ENCODE results near the gene WDR93. TPM values are rescaled to one million over a fixed set of nuclear protein-coding genes. Genes with fewer than 3 reads are reported as not detected.

The WDR93 gene
- total and polyA plus RNA-seq, 4 donors, result 0.08 TPM; not detected in 2

DNA sequence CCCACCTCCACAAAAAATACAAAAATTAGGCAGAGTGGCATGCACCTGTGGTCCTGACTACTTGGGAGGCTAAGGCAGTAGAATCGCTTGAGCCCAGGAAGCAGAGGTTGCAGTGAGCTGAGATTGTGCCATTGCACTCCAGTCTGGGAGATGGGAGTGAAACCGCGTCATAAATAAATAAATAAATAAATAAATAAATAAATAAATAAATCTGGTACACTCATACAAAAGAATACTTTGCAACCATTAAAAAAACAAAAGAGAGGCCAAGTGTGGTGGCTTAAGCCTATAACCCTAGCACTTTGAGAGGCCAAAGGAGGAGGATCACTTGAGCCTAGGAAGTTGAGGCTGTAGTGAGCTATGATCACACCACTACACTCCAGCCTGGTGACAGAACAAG lies 32.4 kb downstream of the WDR93 start (continued):
- TF ChIP-seq, protein P1, sequence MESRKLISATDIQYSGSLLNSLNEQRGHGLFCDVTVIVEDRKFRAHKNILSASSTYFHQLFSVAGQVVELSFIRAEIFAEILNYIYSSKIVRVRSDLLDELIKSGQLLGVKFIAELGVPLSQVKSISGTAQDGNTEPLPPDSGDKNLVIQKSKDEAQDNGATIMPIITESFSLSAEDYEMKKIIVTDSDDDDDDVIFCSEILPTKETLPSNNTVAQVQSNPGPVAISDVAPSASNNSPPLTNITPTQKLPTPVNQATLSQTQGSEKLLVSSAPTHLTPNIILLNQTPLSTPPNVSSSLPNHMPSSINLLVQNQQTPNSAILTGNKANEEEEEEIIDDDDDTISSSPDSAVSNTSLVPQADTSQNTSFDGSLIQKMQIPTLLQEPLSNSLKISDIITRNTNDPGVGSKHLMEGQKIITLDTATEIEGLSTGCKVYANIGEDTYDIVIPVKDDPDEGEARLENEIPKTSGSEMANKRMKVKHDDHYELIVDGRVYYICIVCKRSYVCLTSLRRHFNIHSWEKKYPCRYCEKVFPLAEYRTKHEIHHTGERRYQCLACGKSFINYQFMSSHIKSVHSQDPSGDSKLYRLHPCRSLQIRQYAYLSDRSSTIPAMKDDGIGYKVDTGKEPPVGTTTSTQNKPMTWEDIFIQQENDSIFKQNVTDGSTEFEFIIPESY (IDR thresholded peaks at IDR 0.05), result no peak

DNA sequence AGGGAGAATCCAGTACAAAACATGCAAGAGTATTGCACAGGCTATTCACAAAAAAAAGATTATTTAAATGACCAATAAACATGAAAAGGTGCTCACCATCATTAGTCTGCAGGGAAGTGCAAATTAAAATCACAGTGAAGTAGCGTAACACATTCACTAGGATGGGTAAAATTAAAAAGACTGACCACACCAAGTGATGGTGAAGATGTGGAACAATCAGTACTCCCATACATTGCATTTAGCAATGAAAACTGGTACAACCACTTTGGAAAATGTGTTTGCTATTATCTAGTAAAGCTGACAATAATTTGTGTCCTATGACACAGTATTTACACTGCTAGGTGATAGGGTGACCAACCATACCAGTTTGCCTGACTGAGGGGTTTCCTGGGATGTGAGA lies 34.0 kb downstream of the WDR93 start:
- no peak overlapping the region for H3K27ac ChIP-seq (ENCODE audit: low read depth in 1 of 2, low read length in 2 of 2)
- WGBS, result 94% methylated on average over 1 of the region's 1 CpG
- H3K36me3 ChIP-seq (ENCODE audit: control insufficient read depth in 4 of 4, insufficient read depth in 3 of 4, low read depth in 1 of 4, low read length in 3 of 4), result no peaks in the 10 kb centered on the region
- no peaks in the 10 kb centered on the region for H3K4me1 ChIP-seq (ENCODE audit: control insufficient read depth in 4 of 4, insufficient read depth in 4 of 4, low read length in 3 of 4)
- H3K9me3 ChIP-seq (ENCODE audit: control insufficient read depth in 4 of 4, low read length in 3 of 4), result peaks cover 0 to 1% (median 0%) of the 10 kb centered on the region in 4 donors
- no peak for TF ChIP-seq RAD21 (IDR thresholded peaks at IDR 0.05)
- no peak for TF ChIP-seq JUND (IDR thresholded peaks at IDR 0.05)
- TF ChIP-seq NR2F2 (IDR thresholded peaks at IDR 0.05), result no peak
- TF ChIP-seq SP1 (IDR thresholded peaks at IDR 0.05), result no peak
- no peak for TF ChIP-seq HNF4G (IDR thresholded peaks at IDR 0.05)
- no peak for TF ChIP-seq FOXA2 (IDR thresholded peaks at IDR 0.05)
- no peak for TF ChIP-seq MAX (IDR thresholded peaks at IDR 0.05)
- no peak for TF ChIP-seq RXRA (IDR thresholded peaks at IDR 0.05)
- TF ChIP-seq EGR1 (IDR thresholded peaks at IDR 0.05; ENCODE audit: low read depth in 2 of 2), result no peak
- TF ChIP-seq, protein P2, sequence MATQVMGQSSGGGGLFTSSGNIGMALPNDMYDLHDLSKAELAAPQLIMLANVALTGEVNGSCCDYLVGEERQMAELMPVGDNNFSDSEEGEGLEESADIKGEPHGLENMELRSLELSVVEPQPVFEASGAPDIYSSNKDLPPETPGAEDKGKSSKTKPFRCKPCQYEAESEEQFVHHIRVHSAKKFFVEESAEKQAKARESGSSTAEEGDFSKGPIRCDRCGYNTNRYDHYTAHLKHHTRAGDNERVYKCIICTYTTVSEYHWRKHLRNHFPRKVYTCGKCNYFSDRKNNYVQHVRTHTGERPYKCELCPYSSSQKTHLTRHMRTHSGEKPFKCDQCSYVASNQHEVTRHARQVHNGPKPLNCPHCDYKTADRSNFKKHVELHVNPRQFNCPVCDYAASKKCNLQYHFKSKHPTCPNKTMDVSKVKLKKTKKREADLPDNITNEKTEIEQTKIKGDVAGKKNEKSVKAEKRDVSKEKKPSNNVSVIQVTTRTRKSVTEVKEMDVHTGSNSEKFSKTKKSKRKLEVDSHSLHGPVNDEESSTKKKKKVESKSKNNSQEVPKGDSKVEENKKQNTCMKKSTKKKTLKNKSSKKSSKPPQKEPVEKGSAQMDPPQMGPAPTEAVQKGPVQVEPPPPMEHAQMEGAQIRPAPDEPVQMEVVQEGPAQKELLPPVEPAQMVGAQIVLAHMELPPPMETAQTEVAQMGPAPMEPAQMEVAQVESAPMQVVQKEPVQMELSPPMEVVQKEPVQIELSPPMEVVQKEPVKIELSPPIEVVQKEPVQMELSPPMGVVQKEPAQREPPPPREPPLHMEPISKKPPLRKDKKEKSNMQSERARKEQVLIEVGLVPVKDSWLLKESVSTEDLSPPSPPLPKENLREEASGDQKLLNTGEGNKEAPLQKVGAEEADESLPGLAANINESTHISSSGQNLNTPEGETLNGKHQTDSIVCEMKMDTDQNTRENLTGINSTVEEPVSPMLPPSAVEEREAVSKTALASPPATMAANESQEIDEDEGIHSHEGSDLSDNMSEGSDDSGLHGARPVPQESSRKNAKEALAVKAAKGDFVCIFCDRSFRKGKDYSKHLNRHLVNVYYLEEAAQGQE (IDR thresholded peaks at IDR 0.05), result no peak
- no peak for TF ChIP-seq HNF4A (conservative IDR thresholded peaks at IDR 0.05)
- no peak overlapping the region for H3K4me3 ChIP-seq (ENCODE audit: low read depth in 1 of 3, low read length in 3 of 3)
- no peak for DNase-seq (ENCODE audit: low spot score)
- no peaks in the 10 kb centered on the region for H3K27me3 ChIP-seq (ENCODE audit: control insufficient read depth in 4 of 4, insufficient read depth in 4 of 4, low read length in 3 of 4)
- no peak overlapping the region for H3K9ac ChIP-seq (ENCODE audit: low read depth in 1 of 2, low read length in 2 of 2)

DNA sequence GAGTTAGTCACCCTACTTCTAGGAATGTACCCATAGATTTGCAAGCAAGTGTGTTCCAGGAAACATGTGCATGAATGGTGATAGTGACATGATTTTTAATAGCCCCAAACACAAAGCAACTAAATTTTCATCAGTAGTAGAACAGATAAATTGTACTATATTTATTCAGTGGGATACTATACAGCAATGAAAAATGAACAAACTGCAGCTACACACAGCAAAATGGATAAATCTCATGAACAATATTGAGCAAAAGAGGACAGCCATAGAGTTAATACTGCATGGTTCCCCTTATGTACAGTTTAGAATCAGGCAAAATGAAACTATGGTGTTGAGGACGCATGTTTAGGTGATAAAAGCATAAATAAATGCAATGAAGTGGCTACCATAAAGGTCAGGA lies 34.5 kb downstream of the WDR93 start:
- Histone ChIP-seq H3K4me1 (ENCODE audit: control insufficient read depth in 4 of 4, insufficient read depth in 4 of 4, low read length in 3 of 4) (no peaks in the 10 kb centered on the region), H3K27ac (ENCODE audit: low read depth in 1 of 2, low read length in 2 of 2) (no peak overlapping the region), H3K27me3 (ENCODE audit: control insufficient read depth in 4 of 4, insufficient read depth in 4 of 4, low read length in 3 of 4) (no peaks in the 10 kb centered on the region), H3K36me3 (ENCODE audit: control insufficient read depth in 4 of 4, insufficient read depth in 3 of 4, low read depth in 1 of 4, low read length in 3 of 4) (no peaks in the 10 kb centered on the region), H3K4me3 (ENCODE audit: low read depth in 1 of 3, low read length in 3 of 3) (no peak overlapping the region), H3K9ac (ENCODE audit: low read depth in 1 of 2, low read length in 2 of 2) (no peak overlapping the region), H3K9me3 (ENCODE audit: control insufficient read depth in 4 of 4, low read length in 3 of 4) (peaks cover 0 to 1% (median 0%) of the 10 kb centered on the region in 4 donors)
- no peak for DNase-seq (ENCODE audit: low spot score)
- WGBS, result 92% methylated on average over 1 of the region's 1 CpG
- no peak for TF ChIP-seq NR2F2 (IDR thresholded peaks at IDR 0.05)
- TF ChIP-seq MAX (IDR thresholded peaks at IDR 0.05), result no peak
- TF ChIP-seq ATF3 (IDR thresholded peaks at IDR 0.05), result no peak
- TF ChIP-seq SP1 (IDR thresholded peaks at IDR 0.05), result no peak
- TF ChIP-seq RAD21 (IDR thresholded peaks at IDR 0.05), result no peak
- no peak for TF ChIP-seq YY1 (IDR thresholded peaks at IDR 0.05)
- no peak for TF ChIP-seq TAF1 (conservative IDR thresholded peaks at IDR 0.05)
- no peak for TF ChIP-seq EGR1 (IDR thresholded peaks at IDR 0.05; ENCODE audit: low read depth in 2 of 2)
- no peak for TF ChIP-seq FOXA1 (IDR thresholded peaks at IDR 0.05)
- TF ChIP-seq HNF4A (conservative IDR thresholded peaks at IDR 0.05), result no peak
- TF ChIP-seq, protein P3, sequence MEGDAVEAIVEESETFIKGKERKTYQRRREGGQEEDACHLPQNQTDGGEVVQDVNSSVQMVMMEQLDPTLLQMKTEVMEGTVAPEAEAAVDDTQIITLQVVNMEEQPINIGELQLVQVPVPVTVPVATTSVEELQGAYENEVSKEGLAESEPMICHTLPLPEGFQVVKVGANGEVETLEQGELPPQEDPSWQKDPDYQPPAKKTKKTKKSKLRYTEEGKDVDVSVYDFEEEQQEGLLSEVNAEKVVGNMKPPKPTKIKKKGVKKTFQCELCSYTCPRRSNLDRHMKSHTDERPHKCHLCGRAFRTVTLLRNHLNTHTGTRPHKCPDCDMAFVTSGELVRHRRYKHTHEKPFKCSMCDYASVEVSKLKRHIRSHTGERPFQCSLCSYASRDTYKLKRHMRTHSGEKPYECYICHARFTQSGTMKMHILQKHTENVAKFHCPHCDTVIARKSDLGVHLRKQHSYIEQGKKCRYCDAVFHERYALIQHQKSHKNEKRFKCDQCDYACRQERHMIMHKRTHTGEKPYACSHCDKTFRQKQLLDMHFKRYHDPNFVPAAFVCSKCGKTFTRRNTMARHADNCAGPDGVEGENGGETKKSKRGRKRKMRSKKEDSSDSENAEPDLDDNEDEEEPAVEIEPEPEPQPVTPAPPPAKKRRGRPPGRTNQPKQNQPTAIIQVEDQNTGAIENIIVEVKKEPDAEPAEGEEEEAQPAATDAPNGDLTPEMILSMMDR (IDR thresholded peaks at IDR 0.05; ENCODE audit: low read depth, low read length, missing input control), result no peak
- TF ChIP-seq FOXA2 (IDR thresholded peaks at IDR 0.05), result no peak
- TF ChIP-seq, protein P2 (IDR thresholded peaks at IDR 0.05), result no peak
- no peak for TF ChIP-seq JUND (IDR thresholded peaks at IDR 0.05)
- TF ChIP-seq GABPA (IDR thresholded peaks at IDR 0.05 in 1 of 2, conservative IDR thresholded peaks at IDR 0.05 in 1 of 2), result no peak
- TF ChIP-seq RXRA (IDR thresholded peaks at IDR 0.05), result no peak
